NCI-H748 treated with DMSO at 0.1 percent for 48 hours (cell line): ENCODE results near the gene CETN3.

ENCODE experiments used
- DNase-seq: peaks from one replicate; lab custom pipeline; 2025; lab: John Stamatoyannopoulos, UW

The CETN3 gene

GRCh38 chr5:90409318-90410177 is at the start of gene CETN3:
TSS of gene CETN3 (minus strand) at chr5:90409756. CDS start at chr5:90409661, 95 bp downstream.
- DNase-seq = peak; percentile 99

- DNase-seq = no peak
Observed at GRCh38 chr5:90446961-90447360, 37.4 kb upstream of the CETN3 start.

- DNase-seq = no peak
Observed at GRCh38 chr5:90440644-90441043, 31.1 kb upstream of the CETN3 start.

DNA sequence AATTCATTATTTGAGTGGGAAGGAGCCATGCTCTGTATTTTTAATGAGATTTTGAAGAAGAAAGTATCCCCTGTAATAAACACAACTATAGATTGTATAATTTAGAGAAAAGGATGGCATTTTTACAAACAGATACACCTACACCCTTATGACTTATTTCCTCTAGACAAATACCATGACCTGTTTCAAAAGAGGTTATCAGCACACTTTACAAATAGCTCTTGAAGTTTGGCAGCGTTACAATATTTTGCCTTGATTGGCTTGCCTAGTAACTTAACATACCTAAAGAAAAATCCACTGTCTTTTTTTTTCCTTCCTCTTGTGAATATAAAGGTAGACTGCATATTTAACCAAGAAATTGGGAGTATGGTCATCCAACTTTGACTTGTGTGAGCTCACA is 28.5 kb upstream of the CETN3 start:
- no peak for DNase-seq

DNA sequence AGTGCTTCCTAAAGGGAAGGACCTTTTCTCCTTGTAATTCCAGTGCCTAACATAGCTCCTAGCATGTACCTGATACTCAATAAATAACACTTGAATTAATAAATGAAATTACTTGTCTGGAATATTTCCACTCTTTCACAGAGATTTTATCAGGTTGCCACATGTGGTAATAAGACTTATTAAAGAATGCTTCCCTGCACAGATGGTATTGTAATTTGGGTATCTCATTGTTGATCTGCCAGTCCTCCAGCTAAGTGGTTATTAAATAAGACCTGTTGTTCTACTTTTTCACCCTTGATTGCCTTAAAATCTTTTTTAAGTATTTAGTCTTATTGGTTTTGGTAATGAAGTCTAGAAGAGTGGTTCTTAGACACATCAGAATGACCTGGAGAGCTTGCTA is 28.1 kb upstream of the CETN3 start:
- DNase-seq = no peak

DNA sequence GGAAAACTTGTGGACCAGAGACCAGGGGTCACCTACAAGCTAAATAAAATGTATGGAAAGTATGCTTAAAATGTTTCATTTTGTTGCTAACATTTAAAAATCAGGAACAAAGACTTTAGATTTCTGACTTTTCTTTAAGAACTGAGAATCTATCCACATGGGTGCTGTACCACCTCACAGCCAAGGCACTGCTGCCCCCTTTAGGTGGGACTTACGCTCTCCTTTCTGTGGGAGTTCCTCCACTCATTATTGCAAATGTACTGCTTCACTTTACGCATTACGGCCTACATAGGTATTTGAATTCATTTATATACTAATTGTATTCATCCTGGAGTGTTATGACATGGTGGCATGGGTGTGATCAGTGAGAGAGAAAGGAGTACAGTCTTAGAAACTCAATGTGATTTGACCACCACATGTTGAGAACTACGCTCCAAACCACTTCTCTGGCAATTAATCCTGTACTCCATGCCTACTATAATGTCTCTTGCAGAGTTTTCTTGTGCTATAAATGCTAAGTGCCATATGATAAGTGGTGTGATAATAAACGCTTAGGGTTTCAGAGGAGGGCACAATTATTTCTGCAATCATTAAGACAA is 24.7 kb upstream of the CETN3 start:
- DNase-seq = peak; percentile 19

DNA sequence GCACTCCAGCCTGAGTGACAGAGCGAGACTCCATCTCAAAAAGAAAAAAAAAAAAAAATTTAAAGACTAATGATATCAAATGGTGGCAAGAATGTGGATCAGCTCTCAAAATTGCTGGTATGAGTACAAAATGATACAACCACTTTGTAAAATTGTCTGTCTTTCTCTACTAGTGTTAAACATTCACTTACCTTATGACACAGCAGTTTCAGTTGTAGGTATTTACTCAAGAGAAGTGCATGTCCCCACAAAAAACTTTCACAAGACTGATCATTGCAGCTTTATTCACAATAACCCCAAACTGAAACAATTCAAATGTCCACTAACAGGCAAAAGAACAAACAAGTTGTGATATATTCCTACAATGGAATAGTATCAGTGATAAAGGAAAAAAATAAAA is 14.7 kb upstream of the CETN3 start:
- DNase-seq = no peak

- DNase-seq = no peak
Observed at GRCh38 chr5:90421136-90421535, 11.6 kb upstream of the CETN3 start.

DNA sequence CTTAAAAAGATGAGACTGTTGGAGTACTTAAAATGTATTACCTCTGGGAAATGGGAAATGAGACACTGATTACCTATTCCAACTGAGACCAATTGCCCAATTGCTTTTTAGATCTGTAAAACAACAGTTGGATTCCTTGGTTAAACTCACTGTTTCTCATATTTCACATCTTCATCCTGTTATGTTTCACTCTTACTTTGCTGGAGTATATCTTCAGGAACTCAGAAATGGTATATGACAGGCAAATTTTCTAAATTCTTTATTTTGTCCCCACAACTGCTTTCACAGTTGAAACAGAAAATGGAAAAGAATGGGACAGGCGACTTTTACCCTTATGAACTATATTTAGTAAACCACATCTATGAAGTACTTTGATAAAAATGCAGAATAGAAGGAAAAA is 8.7 kb upstream of the CETN3 start:
- DNase-seq = no peak

- DNase-seq = peak; percentile 51
Observed at GRCh38 chr5:90410178-90410762, 714 bp upstream of the CETN3 start.

- peak; percentile 42 for DNase-seq
Observed at GRCh38 chr5:90408571-90409317, 812 bp downstream of the CETN3 start.

DNA sequence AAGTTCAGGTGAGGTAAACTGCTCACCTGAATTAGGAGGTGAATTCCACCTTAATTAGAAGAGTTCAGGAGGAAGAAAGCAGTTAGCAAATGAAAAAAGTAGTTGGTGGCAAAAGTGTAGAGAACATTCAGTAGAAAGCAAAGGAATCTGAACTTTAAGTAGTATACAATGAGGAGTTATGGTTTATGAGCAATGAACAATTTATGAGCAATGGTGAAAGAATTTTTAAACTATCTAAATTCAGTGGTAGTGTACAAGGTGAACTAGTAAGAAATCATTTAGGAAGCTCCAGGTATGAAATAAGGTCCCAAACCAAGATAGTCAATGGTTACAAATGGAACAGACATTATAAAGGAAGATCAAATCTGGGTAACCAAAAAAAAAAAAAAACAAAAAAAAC is 3.1 kb downstream of the CETN3 start:
- no peak for DNase-seq

- no peak for DNase-seq
Observed at GRCh38 chr5:90402521-90403255, 6.9 kb downstream of the CETN3 start.

- no peak for DNase-seq
Observed at GRCh38 chr5:90399251-90399650, 10.3 kb downstream of the CETN3 start.

DNA sequence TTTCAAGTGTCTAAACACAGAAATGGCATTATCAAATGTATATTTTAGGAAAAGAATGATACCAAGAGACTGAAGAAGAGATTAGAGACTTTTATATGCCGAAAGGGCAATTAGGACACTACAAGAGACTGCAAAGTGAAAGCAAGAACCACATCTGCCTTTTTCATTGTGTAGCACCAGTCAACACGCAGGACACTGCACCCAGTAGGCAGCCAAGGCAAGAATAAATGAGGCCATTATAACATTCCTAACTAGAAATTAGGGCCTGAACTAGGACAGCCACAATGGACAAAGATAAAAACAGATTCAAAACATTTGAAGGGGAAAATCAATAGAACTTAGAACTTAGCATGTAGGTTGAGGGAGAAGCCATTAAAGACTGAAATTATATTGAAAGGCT is 10.8 kb downstream of the CETN3 start:
- DNase-seq = no peak

GRCh38 chr5:90395005-90395404 is 14.6 kb downstream of the CETN3 start:
- no peak for DNase-seq

DNA sequence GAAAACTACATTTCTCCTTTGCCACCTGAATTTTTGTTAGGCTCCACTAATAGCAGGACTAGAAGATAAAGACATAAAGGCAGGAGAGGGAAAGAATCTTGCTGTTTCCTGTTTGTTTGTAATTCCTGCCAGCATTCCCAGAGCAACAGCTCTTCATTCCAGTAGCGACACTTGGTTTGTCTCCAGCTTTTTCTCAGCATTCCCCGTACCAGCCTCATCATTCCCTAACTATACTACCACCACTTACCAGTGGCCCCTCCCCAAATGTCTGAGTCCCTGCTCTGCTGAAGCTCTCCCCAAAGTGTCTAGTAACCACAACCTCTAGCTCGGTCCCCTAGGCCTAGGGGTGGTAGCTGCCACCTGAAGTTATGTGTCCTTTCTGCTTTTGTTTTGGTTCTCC is 18.6 kb downstream of the CETN3 start:
- no peak for DNase-seq

- DNase-seq = no peak
Observed at GRCh38 chr5:90390326-90390725, 19.2 kb downstream of the CETN3 start.

DNA sequence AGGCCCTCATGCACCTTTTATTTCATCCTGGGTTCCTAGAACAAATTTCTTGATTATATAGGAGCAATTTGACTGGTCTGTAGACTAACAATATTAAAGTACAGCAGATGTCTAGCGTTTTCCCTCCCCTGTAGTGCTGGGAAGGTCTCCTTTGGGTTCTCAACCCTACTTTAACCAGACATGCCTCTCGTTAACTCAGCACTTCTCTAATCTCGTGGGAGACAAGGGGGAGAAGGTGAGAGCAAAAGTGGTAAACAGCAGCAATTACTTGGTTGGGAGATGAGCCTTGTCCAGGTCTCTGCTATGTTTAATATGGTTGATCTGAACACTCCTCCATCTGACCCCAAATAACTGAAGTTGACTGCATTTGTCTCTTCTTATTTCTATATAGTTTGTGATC is 22.0 kb downstream of the CETN3 start:
- no peak for DNase-seq

DNA sequence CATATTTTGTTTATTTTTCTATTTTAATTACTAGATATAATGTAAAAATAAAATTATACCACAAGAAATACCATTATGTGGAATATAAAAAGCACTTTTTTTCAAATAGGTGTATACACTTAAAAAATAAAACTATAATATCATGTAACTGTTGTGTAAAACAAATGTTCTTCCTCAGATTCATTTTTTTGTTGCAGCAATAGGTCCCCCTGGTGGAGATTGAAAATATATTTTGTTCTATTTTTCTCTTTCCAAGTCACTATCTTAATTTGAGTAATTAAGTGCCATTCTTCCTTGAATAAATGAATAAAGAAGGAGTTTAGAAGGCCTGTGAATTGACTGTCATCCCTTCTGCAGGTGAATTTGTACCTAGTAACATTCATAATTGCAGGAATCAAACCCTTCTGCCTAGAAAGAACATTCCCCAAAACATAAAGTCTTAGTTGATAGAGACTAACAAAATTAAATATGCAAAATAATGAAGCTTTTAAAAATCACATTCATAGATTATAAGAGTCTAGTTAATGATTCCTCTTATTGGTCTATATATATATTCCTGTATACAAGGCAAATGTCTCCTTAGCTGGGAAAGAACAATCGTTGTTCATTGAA is 23.4 kb downstream of the CETN3 start:
- DNase-seq = peak; percentile 27

DNA sequence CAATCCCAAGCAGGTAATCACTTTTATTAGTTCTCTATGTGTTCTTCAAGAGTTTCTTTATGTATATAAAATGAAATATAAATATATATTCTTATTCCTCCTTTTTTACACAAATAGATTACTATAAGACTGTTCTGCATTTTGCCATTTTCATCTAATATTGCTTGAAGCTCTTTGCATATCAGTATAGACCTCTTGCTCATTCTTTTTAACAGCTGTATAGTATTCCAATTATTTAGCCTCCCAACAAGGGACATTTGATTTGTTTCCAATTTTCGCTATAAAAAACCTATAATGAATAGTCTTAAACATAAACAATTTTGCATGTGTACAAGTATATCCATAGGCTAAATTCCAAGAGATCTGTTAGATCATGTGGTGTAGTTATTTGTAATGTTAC is 25.2 kb downstream of the CETN3 start:
- no peak for DNase-seq
